PC-3 (cell line): ENCODE data around the gene MMP27. TPM values are rescaled to one million over a fixed set of nuclear protein-coding genes. Genes with fewer than 3 reads are reported as not detected.

Experiments used
- ATAC-seq: fragments of 200-7000 bp; cut with Tn5 transposase; 2 replicates; pipeline ENCODE4 v1.9.1; 2020; ENCODE audit warnings: mild to moderate bottlenecking, moderate library complexity
- BruUV-seq: library from RNA; stranded (reverse); fragments of 400-500 nt; replicated peaks from 2 replicates; lab custom pipeline; 2021; lab: Mats Ljungman, UMichigan
- CTCF ChIA-PET: fragments of 300-600 bp; sonication (Branson Sonifier 250); formaldehyde crosslinking; loops from one replicate; lab custom pipeline; 2022; ENCODE audit warnings: antibody characterized with exemption; lab: Charles Lee
- POLR2A ChIA-PET: fragments of 300-600 bp; sonication (Branson Sonifier 250); formaldehyde crosslinking; loops from one replicate; lab custom pipeline; 2022; ENCODE audit warnings: antibody characterized with exemption; ENCODE audit not compliant: unreplicated experiment; lab: Charles Lee
- DNase-seq: peaks from one replicate; pipeline ENCODE4 v3.0.0-alpha.2; 2015
- H2AFZ ChIP-seq: fragments of 300-600 bp; sonication (generic); 2 replicates; pipeline ENCODE4 v1.6.0; 2016; ENCODE audit warnings: antibody characterized with exemption, low read length
- H3F3A ChIP-seq: fragments of 300-600 bp; sonication (generic); one replicate; pipeline ENCODE4 v1.6.0; 2017; ENCODE audit warnings: antibody characterized with exemption, low read length, control low read depth, mild to moderate bottlenecking; ENCODE audit not compliant: unreplicated experiment
- H3K27ac ChIP-seq: fragments of 300-600 bp; sonication (generic); 2 replicates; pipeline ENCODE4 v1.5.1; 2016; ENCODE audit warnings: mild to moderate bottlenecking, low read length
- H3K27me3 ChIP-seq: fragments of 300-600 bp; sonication (generic); 2 replicates; pipeline ENCODE4 v1.6.1; 2016; ENCODE audit warnings: low read length, mixed read lengths
- H3K36me3 ChIP-seq: fragments of 300-600 bp; sonication (generic); 2 replicates; pipeline ENCODE4 v1.6.1; 2016; ENCODE audit warnings: low read depth, mixed run types, low read length, mixed read lengths
- H3K4me1 ChIP-seq: fragments of 300-600 bp; sonication (generic); 2 replicates; pipeline ENCODE4 v1.5.1; 2016; ENCODE audit warnings: low read length; ENCODE audit not compliant: insufficient read depth
- H3K4me2 ChIP-seq: fragments of 300-600 bp; sonication (generic); 2 replicates; pipeline ENCODE4 v1.6.0; 2016; ENCODE audit warnings: low read length
- H3K4me3 ChIP-seq: fragments of 300-600 bp; sonication (generic); 2 replicates; pipeline ENCODE4 v1.5.1; 2016; ENCODE audit warnings: mild to moderate bottlenecking, low read length, mixed read lengths
- H3K79me2 ChIP-seq: fragments of 300-600 bp; sonication (generic); 2 replicates; pipeline ENCODE4 v1.6.1; 2017; ENCODE audit warnings: low read length, mixed read lengths
- H3K9ac ChIP-seq: fragments of 300-600 bp; sonication (generic); 2 replicates; pipeline ENCODE4 v1.6.0; 2016; ENCODE audit warnings: mild to moderate bottlenecking, low read length
- H3K9me2 ChIP-seq: fragments of 300-600 bp; sonication (generic); replicated peaks from 2 replicates; pipeline ENCODE4 v1.6.1; 2016; ENCODE audit warnings: mixed run types, low read length, mixed read lengths
- H3K9me3 ChIP-seq: fragments of 300-600 bp; sonication (generic); 2 replicates; pipeline ENCODE4 v1.6.1; 2016; ENCODE audit warnings: low read length, mixed read lengths
- H4K20me1 ChIP-seq: fragments of 300-600 bp; sonication (generic); 2 replicates; pipeline ENCODE4 v1.6.1; 2016; ENCODE audit warnings: low read length, mixed read lengths
- EZH2 ChIP-seq: fragments of 300-600 bp; sonication (generic); IDR thresholded peaks from one replicate; pipeline ENCODE4 v1.6.1; 2017; ENCODE audit warnings: antibody characterized with exemption, mild to moderate bottlenecking, low read length; ENCODE audit not compliant: unreplicated experiment
- EZH2phosphoT487 ChIP-seq: fragments of 300-600 bp; sonication (generic); IDR thresholded peaks from 2 replicates; pipeline ENCODE4 v1.6.1; 2018; ENCODE audit warnings: mild to moderate bottlenecking, antibody characterized with exemption, low read length, borderline replicate concordance
- intact Hi-C: fragments of 100-400 bp; cut with micrococcal nuclease; formaldehyde crosslinking; loops from 2 replicates; pipeline ENCODE4 v1.9.0; 2023
- total RNA-seq: library from RNA; depleted of rRNA; stranded (reverse); fragments of >200 nt; gene quantifications from 2 replicates; pipeline ENCODE4 v1.2.3, GENCODE V29; 2014
- TF ChIP-seq, protein P1 (sequence below): fragments of 300-600 bp; sonication (generic); conservative IDR thresholded peaks from 2 replicates; pipeline ENCODE4 v1.5.1; 2017; ENCODE audit warnings: antibody characterized with exemption, low read depth, mild to moderate bottlenecking, low read length

The MMP27 gene
- total RNA-seq, 1 experiment from 2014 or later, result not detected

DNA sequence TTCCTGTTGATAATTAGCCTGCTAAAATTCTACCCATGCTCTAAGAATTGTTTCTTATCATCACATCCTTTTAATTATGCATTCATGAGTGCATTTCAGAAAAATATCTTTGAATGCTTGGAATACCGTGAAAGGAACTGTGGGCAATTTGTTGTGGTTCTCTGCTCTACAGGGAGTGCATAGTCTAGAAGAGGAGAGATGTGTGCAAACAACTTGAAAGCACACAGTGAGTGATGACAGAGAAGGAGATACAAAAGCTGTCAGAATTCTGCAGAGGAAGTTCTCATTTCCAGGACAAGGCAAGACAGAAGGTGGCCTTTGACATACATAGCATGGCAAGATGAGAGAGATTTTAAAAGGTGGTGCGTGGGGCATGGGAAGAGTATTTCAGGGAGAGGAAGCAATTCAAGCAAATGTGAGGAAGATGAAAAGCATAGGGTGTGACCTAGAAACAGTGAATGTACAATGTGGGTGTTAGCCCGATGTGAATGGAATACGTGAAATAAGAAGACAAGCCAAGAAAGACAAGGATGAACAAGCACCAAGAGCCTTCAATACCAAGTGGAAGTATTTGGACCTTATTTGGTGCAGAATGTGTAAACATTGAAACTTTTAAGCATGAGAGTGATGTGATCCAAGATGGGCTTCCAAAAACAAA, 14.2 kb upstream of the MMP27 start:
- H3K4me1 ChIP-seq, result no peaks in the 10 kb centered on the region
- ChIA-PET CTCF (no interaction called here), POLR2A (no interaction called here)
- no peaks in the 10 kb centered on the region for H3K36me3 ChIP-seq
- no peaks in the 10 kb centered on the region for H3K9me2 ChIP-seq
- no peak overlapping the region for H2AFZ ChIP-seq
- no peak overlapping the region for H3K9ac ChIP-seq
- H3K4me2 ChIP-seq, result no peak overlapping the region
- H3K27ac ChIP-seq, result no peak overlapping the region
- H3F3A ChIP-seq, result no peaks in the 10 kb centered on the region
- ATAC-seq (no peak), DNase-seq (no peak)
- intact Hi-C loops, result no loop called here
- no peak overlapping the region for H3K4me3 ChIP-seq
- peaks cover 31% of the 10 kb centered on the region for H3K27me3 ChIP-seq
- TF ChIP-seq EZH2phosphoT487 (no peak), EZH2 (no peak)
- TF ChIP-seq, protein P1, sequence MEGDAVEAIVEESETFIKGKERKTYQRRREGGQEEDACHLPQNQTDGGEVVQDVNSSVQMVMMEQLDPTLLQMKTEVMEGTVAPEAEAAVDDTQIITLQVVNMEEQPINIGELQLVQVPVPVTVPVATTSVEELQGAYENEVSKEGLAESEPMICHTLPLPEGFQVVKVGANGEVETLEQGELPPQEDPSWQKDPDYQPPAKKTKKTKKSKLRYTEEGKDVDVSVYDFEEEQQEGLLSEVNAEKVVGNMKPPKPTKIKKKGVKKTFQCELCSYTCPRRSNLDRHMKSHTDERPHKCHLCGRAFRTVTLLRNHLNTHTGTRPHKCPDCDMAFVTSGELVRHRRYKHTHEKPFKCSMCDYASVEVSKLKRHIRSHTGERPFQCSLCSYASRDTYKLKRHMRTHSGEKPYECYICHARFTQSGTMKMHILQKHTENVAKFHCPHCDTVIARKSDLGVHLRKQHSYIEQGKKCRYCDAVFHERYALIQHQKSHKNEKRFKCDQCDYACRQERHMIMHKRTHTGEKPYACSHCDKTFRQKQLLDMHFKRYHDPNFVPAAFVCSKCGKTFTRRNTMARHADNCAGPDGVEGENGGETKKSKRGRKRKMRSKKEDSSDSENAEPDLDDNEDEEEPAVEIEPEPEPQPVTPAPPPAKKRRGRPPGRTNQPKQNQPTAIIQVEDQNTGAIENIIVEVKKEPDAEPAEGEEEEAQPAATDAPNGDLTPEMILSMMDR, result no peak
- no peaks in the 10 kb centered on the region for H4K20me1 ChIP-seq
- BruUV-seq, result no TSS peak
- no peaks in the 10 kb centered on the region for H3K79me2 ChIP-seq
- no peaks in the 10 kb centered on the region for H3K9me3 ChIP-seq

DNA sequence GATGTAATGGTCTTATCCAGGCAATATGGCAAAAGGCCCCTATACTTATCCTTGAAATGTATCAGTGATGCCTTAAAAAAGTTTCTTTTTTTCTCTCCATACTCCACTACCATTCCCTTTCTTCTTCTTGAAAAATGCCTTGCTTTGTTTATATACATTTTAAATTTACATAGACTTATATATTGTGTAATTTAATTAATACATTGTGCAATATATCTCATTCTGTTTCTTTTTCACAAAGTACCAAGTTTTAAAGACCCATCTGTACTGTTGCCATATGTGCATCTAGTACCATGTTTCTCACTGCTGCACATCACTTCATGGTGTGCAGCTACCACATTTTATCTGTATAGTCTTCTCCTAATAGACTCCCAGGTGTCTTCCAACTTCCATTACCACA, 11.7 kb upstream of the MMP27 start:
- TF ChIP-seq, protein P1, result no peak
- TF ChIP-seq EZH2phosphoT487 (no peak), EZH2 (no peak)
- H3K4me1 ChIP-seq, result no peaks in the 10 kb centered on the region
- no peaks in the 10 kb centered on the region for H3K9me2 ChIP-seq
- H3K79me2 ChIP-seq, result no peaks in the 10 kb centered on the region
- no TSS peak for BruUV-seq
- H3K4me3 ChIP-seq, result no peak overlapping the region
- H3K9me3 ChIP-seq, result no peaks in the 10 kb centered on the region
- H3K4me2 ChIP-seq, result no peak overlapping the region
- ChIA-PET POLR2A (no interaction called here), CTCF (no interaction called here)
- H3F3A ChIP-seq, result no peaks in the 10 kb centered on the region
- H3K27me3 ChIP-seq, result peaks cover 54% of the 10 kb centered on the region
- ATAC-seq, result no peak
- no peaks in the 10 kb centered on the region for H4K20me1 ChIP-seq
- DNase-seq, result no peak
- H3K36me3 ChIP-seq, result no peaks in the 10 kb centered on the region
- H2AFZ ChIP-seq, result no peak overlapping the region
- no peak overlapping the region for H3K27ac ChIP-seq
- H3K9ac ChIP-seq, result no peak overlapping the region
- intact Hi-C loops, result no loop called here

DNA sequence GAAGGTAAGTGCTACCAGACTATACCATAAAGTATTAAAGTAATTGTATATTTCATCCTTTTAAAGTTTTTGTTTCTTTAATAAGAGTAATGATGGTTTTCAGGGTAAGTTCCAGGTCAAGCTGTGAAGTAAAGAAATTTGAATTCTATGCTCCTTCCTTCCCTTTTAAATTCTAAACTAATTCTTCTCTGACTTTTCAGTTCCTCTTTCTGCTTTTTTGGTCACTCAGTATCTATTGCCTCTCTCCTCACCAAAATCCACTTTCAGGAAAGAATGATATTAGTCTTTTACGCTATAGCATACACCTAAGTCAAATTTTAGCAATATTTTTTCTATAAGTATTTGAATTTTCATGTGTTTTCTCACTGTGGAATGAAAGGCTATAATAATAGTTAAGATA, 11.0 kb upstream of the MMP27 start:
- H3K79me2 ChIP-seq, result no peaks in the 10 kb centered on the region
- DNase-seq, result no peak
- H3K4me3 ChIP-seq, result no peak overlapping the region
- no peaks in the 10 kb centered on the region for H4K20me1 ChIP-seq
- H3F3A ChIP-seq, result no peaks in the 10 kb centered on the region
- H3K9me3 ChIP-seq, result no peaks in the 10 kb centered on the region
- no peak overlapping the region for H3K27ac ChIP-seq
- no peak overlapping the region for H3K9ac ChIP-seq
- no peak for TF ChIP-seq EZH2phosphoT487
- TF ChIP-seq, protein P1, result no peak
- H3K27me3 ChIP-seq, result peaks cover 58% of the 10 kb centered on the region
- no peak for ATAC-seq
- BruUV-seq, result no TSS peak
- CTCF ChIA-PET, result interaction anchor here (0.5 kb wide), 1 partner anchor 32 kb away, joined by 5 read pairs; no protein-coding TSS in a partner anchor
- POLR2A ChIA-PET, result no interaction called here
- no peaks in the 10 kb centered on the region for H3K4me1 ChIP-seq
- no peaks in the 10 kb centered on the region for H3K36me3 ChIP-seq
- no peaks in the 10 kb centered on the region for H3K9me2 ChIP-seq
- no peak overlapping the region for H3K4me2 ChIP-seq
- H2AFZ ChIP-seq, result no peak overlapping the region
- intact Hi-C loops, result no loop called here
